Activated T-cell treated with anti-CD3 and anti-CD28 coated beads for 4 hours (primary cell): Measurements from ENCODE around the gene SSX2IP.

Source experiments
- DNase-seq: peaks from one replicate; pipeline ENCODE4 v3.0.0-alpha.2; 2020

The SSX2IP gene

GRCh38 chr1:84709131-84709530 is 18.9 kb upstream of the SSX2IP start:
- DNase-seq = no peak

GRCh38 chr1:84708031-84708430 is 17.8 kb upstream of the SSX2IP start:
- DNase-seq = no peak

GRCh38 chr1:84705513-84705912 is 15.3 kb upstream of the SSX2IP start:
- DNase-seq = no peak

DNA sequence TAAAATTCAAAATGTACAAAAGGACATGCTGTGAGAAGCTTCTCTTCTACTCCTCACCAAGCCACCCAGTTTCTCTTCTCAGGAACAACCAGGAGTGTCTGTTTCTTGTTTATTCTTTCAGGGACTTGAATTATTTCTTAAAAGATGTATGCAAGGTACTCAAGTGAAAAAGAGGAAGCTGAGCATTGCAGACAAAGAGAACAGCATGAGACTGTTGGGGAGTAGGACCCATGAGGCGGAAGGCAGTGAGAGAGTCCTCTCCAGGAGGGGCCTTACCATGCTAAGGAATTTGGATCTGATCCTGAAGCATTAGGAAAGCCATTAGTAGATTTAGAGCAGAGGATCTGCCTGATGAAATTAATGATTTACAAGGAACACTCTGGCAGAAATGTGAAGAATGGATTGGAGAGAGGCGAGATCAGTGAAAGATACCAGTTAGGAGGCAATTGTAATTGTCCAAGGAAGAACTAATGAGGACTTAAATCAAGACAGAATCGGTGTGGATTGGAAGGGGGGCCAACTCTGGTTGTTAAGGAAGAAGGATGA is 14.7 kb upstream of the SSX2IP start:
- DNase-seq = no peak

DNA sequence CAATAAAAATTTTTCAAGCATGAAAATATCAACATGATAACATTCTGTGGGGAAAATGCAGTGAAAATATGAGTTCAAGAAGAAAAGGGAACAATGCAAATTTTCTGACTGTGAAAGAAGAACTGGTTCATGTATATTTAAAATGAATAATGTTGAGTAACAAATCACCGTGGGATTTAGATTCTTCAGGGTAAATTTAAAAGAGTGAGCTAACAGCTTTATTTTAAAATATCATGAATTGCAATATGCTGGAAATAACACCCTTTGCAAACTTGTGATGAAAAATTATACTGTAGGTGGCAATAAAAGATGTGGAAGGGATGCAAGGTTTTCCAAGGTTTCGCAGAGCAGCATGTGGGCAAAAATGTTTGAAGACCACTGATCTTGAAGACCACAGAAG is 13.2 kb upstream of the SSX2IP start:
- no peak for DNase-seq

- DNase-seq = no peak
Measured at GRCh38 chr1:84702143-84702542, 11.9 kb upstream of the SSX2IP start.

GRCh38 chr1:84701376-84701775 is 11.1 kb upstream of the SSX2IP start:
- DNase-seq = no peak

DNA sequence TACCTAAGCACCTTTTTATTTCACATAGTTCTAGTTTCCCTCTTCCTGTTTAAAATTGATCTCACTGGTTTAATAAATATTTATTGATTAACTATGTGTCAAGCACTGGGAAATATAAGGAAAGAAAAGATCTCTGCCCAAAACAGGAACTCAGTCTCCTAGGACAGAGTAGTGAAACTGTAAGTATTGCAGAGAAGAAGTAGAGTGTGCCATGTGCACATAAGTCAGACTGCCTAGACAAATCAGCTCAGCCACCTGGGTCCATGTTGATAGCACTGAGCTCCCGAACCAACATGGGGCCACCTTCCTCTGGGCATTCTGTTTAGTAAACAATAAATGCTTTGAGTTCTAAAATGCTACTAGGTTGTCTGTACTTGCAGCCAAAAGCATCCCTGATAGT is 9.8 kb upstream of the SSX2IP start:
- DNase-seq = no peak

DNA sequence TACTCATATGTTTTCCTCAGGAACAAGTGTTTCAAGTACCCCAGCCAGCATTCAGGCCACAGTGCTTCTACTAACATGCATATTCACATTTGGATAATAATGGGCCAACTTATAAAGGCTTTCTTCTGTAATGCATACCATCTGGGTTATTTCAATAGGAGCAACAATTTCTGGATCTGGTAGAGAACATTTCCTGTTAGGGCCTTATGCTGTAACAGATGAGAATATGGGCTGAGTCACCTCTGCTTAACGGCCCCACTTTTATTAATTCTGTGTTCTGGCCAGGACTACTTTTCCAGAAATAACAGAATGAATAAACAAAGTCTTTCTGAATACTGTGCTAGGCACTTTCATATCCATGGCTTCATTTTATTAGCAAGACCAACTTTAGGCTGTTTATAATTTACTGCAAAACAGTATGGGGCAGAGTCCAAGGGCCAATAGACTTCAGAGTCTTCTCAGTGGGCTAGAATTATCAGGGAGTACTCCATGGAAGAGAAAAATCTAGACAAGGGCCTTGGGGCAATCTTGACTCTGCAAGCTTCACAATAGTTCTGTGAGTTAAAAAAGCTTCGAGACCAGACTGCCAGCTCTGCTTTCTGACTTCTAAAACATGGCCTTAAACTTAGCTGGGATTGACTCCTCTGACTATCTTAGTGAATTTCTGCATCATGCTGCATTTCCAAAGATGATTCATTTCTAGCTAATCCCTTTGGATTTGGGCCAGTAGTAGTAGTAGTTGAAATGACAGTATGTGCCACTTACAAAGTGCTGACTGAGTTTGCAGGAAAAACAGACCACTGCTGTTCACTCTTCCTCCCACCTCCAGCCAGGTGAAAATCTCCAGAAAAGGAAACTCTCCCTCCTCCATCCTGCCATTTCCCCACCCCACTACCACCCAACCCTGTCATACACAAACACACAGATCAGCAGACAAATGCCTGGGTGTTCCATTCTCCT is 8.2 kb upstream of the SSX2IP start:
- no peak for DNase-seq

DNA sequence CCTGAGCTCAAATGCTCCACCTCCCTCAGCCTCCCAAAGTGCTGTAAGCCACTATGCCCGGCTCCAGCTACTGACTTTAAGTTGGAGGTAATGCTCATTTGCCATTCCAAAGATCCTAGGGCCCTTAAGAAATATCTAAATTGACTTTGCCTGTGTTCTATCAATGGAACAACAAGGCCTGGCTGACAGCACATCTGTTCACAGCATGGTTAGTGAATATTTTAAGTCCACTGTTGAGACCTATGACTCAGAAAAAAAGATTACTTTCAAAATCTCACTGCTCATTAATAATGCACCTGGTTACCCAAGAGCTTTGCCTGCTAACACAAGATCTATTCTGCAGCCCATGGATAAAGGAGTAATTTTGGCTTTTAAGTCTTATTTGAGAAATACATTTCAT is 3.5 kb upstream of the SSX2IP start:
- DNase-seq = no peak

DNA sequence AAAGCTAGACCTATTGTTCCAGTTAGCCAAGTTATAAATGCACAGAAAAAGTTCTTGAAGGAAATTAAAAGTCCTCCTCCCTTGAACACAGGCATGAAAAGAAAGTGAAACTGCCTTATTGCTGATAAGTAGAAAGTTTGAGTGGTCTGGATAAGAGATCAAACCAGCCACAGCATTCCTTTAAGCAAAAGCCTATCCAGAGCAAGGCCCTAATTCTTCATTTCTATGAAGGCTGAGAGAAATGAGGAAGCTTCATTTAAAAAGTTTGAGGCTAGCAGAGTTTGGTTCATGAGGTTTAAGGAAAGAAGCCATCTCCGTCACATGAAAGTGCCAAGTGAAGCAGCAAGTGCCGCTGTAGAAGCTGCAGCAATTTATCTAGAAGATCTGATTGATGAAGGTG is 2.7 kb upstream of the SSX2IP start:
- no peak for DNase-seq

GRCh38 chr1:84692391-84692790 is 2.1 kb upstream of the SSX2IP start:
- no peak for DNase-seq

DNA sequence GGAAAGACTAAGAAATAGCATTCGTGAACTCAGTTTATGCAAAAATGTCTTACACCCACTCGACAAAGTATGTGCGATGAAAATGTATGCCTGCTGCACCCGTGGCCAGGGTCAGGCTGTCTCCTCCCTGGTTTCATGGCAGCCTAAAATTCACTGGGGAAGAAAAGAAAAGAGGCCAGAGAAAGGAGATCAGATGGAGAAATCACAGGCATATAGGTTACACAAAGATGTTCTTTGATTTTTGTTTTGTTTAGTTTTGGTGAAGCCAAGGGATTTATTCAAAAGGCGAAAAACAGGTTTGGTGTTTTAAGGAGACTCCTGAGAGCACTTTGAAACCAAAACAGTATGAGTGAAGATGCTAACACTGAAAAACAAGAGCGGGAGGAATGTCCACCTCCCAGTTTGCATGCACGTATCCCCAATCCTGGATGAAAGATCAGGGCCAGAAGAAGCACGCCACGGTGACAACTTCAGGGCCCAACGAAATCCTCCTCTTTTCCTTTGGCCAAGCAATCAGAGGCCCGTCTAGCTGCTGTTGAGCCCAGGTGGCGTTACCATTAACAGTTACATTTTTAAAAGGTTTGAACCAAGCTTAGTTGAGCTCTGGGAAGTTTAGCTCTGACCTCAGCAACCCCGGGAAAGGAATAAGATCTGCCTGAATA is 992 bp upstream of the SSX2IP start:
- no peak for DNase-seq

GRCh38 chr1:84689514-84690396 is 506 bp downstream of the SSX2IP start:
- DNase-seq = peak; percentile 14

DNA sequence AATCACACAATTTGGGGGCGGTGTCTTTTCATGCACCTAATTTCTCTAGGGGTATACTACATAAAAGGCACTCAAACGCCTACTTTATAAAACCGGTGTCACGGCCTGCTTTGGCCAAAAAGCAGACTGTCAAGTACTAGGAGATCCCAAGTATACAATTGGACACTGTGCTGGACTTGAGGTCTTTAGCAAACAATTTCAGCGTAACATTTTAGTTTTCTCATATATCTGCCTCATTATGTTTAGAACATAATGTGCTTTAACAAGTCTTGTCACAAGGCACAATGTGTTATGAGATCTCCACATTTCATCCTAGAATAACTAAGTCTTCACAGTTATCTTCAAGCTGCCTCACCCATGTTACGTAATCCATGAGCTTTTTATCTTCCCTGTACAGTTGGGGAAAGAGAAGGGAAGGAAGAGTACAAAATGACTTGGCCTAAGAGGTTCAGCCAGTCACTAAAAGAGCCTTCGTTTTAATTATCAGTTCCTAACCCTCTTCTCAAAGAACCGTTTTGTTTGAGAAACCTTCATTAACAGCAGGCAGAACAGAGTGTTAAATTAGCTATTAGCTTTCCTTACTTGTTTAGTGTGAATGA is 1.7 kb downstream of the SSX2IP start:
- no peak for DNase-seq

DNA sequence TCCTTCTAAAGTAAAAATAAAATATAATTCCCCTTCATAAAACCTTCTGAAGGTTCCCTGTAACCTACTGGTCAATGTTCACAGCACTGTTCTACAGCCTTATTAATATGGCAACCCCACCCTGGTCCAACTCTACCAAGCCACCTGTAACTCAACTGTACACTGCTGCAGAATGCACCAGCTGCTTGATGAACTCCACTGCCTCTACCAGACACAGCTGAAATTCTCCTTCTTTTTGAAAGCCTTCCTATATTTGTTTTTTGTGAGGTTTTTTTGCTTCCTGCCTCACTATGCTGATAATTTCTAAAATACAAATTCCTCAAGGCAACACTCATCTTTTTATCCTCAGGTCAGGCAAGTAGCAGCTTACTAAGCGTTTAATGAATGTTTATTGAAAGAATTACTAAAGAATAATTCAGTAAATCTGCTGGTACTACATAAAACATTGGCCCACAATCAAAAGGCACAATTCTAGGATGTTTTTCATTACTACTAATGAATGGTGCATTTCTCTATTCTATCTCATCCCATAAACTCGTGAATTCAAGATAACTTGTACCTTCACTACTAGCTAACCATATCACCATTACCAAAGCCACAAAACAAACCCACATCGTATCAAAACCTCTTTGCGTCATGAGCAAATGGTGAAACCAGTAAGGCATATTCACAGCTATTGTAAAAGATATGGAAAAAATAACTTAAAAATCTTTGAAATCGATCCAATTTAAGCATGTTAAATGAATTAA is 2.4 kb downstream of the SSX2IP start:
- DNase-seq = no peak

DNA sequence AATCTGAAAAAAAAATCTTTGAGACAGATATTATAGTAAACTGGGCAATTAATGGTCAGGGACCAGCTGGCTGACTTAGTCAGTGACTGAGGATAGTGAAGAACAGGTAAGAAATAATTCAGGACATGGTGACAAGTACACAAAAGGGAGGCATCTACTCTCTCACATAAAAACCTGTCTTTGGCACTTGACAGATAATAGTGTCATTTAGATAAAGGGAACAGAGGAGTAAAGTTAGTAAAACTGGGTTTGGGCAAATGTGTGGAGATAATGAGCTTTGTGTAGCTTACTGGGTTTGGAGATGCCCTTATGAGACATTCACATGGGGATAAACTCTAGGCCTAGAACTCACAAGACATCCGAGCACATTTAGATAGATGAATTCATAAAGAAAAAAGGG is 4.0 kb downstream of the SSX2IP start:
- no peak for DNase-seq

GRCh38 chr1:84683508-84683907 is 6.8 kb downstream of the SSX2IP start:
- no peak for DNase-seq

- DNase-seq = no peak
Measured at GRCh38 chr1:84682047-84682446, 8.2 kb downstream of the SSX2IP start.

DNA sequence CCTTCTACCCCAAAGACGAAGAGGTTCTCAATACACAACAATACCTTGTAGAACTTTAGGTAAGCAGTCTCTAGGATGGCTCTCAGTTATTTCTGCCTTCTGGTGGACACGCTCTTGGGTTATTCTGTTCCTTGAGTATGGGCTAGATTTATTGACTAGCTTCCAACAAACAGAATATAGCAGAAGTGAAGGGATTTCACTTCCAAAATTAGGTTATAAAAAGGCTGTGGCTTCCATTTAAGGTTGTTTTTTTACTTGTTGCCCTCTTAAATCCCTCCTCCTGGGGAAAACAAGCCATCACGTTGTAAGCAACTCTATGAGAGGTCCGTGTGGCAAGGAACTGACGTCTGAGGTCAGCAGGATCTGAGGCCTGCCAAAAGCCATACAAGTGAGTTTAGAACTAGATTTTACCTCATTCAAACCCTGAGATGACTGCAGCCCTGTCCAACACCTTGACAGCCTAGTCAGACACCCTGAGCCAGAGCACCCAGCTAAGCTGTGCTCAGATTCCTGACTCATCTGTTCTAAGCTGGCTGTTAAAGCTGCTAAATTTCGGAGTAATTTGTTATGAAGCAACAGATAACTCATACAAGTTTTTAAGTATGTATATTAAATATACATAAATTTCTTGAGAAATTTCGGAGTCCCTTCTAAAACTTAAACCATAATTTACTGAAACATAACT is 12.7 kb downstream of the SSX2IP start:
- no peak for DNase-seq

- DNase-seq = no peak
Measured at GRCh38 chr1:84675631-84676030, 14.6 kb downstream of the SSX2IP start.
